K562 (cell line): ENCODE results near the gene ADGRE3. TPM values are rescaled to one million over a fixed set of nuclear protein-coding genes. Genes with fewer than 3 reads are reported as not detected.

Source experiments
- CGGBP1 ChIP-seq: fragments of 250-450 bp; sonication (Bioruptor Pico); IDR thresholded peaks from 2 replicates; pipeline ENCODE4 v1.9.0; 2021; ENCODE audit warnings: mild to moderate bottlenecking
- CHD1 ChIP-seq: fragments of 200-600 bp; sonication (generic); IDR thresholded peaks from one replicate; pipeline ENCODE4 v1.6.1; 2012; ENCODE audit warnings: mild to moderate bottlenecking, moderate library complexity, low read length, inconsistent platforms
- FOXA3 ChIP-seq, 2 experiments: fragments of 450-650 bp in 1 of 2; sonication (generic) in 1 of 2; formaldehyde crosslinking; IDR thresholded peaks in 1 of 2; conservative IDR thresholded peaks in 1 of 2; 2 replicates each; pipeline versions ENCODE4 v1.4.0 to v1.8.0; 2020 to 2022; ENCODE audit warnings: mild to moderate bottlenecking in 2 of 2, missing genetic modification reagents in 1 of 2
- HDAC1 ChIP-seq, 2 experiments: fragments of 450-650 bp; IDR thresholded peaks; 2 replicates each; pipeline ENCODE4 v1.6.1; 2016 to 2017; ENCODE audit warnings: inconsistent platforms in 1 of 2, mild to moderate bottlenecking in 1 of 2, moderate library complexity in 1 of 2
- JUND ChIP-seq, 2 experiments: IDR thresholded peaks; 2 replicates in 1 of 2; 3 replicates in 1 of 2; pipeline ENCODE4 v1.6.1; 2011; ENCODE audit warnings: borderline replicate concordance in 2 of 2, low read depth in 2 of 2, low read length in 2 of 2, improper control_type of control experiment in 1 of 2, missing biosample characterization in 1 of 2, missing genetic modification characterization in 1 of 2, missing genetic modification reagents in 1 of 2
- NKRF ChIP-seq: fragments of 450-650 bp; IDR thresholded peaks from 2 replicates; pipeline ENCODE4 v1.6.1; 2016; ENCODE audit warnings: borderline replicate concordance
- NR0B1 ChIP-seq: fragments of 450-650 bp; IDR thresholded peaks from one replicate; pipeline ENCODE4 v1.6.1; 2018; ENCODE audit warnings: mild to moderate bottlenecking, moderate library complexity; ENCODE audit not compliant: partially characterized antibody
- NR2F6 ChIP-seq: fragments of 450-650 bp; formaldehyde crosslinking; IDR thresholded peaks from 2 replicates; pipeline ENCODE4 v1.4.0; 2020; ENCODE audit warnings: mild to moderate bottlenecking
- RBFOX2 ChIP-seq: fragments of 200-400 bp; formaldehyde crosslinking; IDR thresholded peaks from 2 replicates; pipeline ENCODE4 v1.6.1; 2017; ENCODE audit warnings: low read depth, mild to moderate bottlenecking, low read length, moderate library complexity
- RREB1 ChIP-seq: fragments of 250-450 bp; sonication (Bioruptor Pico); IDR thresholded peaks from 2 replicates; pipeline ENCODE4 v1.4.0; 2020
- SIN3A ChIP-seq, 2 experiments: fragments of 150-350 bp in 1 of 2; IDR thresholded peaks; 2 replicates each; pipeline ENCODE4 v1.6.1; 2011 to 2016; ENCODE audit warnings: borderline replicate concordance in 2 of 2, low read depth in 2 of 2, low read length in 2 of 2, mild to moderate bottlenecking in 2 of 2, moderate library complexity in 2 of 2; ENCODE audit not compliant: control insufficient read depth in 1 of 2
- ZBTB7A ChIP-seq: IDR thresholded peaks from 2 replicates; pipeline ENCODE4 v1.6.1; 2011; ENCODE audit warnings: low read depth, mild to moderate bottlenecking, low read length, moderate library complexity, borderline replicate concordance; ENCODE audit not compliant: control insufficient read depth
- polyA plus RNA-seq, 8 experiments: library from polyadenylated mRNA; depleted of rRNA in 4 of 8; stranded (reverse) in 5 of 8; unstranded in 3 of 8; fragments of >200 nt; fragmentation: Nextera tagmentation in 2 of 8; fragmentation: Illumina TruSeq in 1 of 8; extraction: Ambion mirVana in 2 of 8; extraction: Trizol in 1 of 8; gene quantifications; 2 replicates each; pipeline versions ENCODE4 v1.2.1 to v1.2.3, GENCODE V29; 2011 to 2014; ENCODE audit warnings: inconsistent platforms in 1 of 8, missing spikeins in 1 of 8
- total RNA-seq, 7 experiments: library from RNA; depleted of rRNA in 6 of 7; stranded (reverse); fragments of >200 nt in 6 of 7; fragmentation: Illumina TruSeq in 2 of 7; extraction: Trizol in 2 of 7; gene quantifications; 2 replicates each; pipeline versions ENCODE4 v1.2.1 to v1.2.3, GENCODE V29; 2011 to 2021; ENCODE audit warnings: low replicate concordance in 1 of 7

ADGRE3 gene
- total and polyA plus RNA-seq, 9 of the 15 experiments (the other 6 are each of a cell fraction or from before 2014, with no cell fraction given): not detected

GRCh38 chr19:14689598-14690503 lies 15.2 kb upstream of the ADGRE3 start, which contains the start of gene ZNF333 (continued):
- TF ChIP-seq NKRF (peak; percentile 74; the same call in 1 of the 2 replicates), HDAC1 (IDR thresholded peaks at IDR 0.05) (peak in 1 of 2 experiments; percentile 45; a peak in 1 of 4 replicates), RREB1 (CRISPR knock-in tag) (peak; percentile 39; the same call in 1 of the 2 replicates), FOXA3 (CRISPR knock-in tag; conservative IDR thresholded peaks at IDR 0.05 in 1 of 2, IDR thresholded peaks at IDR 0.05 in 1 of 2) (no peak), NR2F6 (CRISPR knock-in tag) (no peak), JUND (IDR thresholded peaks at IDR 0.05; ENCODE audit: borderline replicate concordance, low read depth, low read length) (no peak), JUND (tag; IDR thresholded peaks at IDR 0.05; ENCODE audit: borderline replicate concordance, low read depth, low read length) (no peak), RBFOX2 (peak; percentile 91), SIN3A (IDR thresholded peaks at IDR 0.05; ENCODE audit: borderline replicate concordance in 2 of 2, control insufficient read depth in 1 of 2, low read depth in 2 of 2, low read length in 2 of 2) (peak; percentile 35 to 64; a peak in 1 of 4 replicates), CHD1 (peak; percentile 56), ZBTB7A (peak; percentile 30; the same call in 1 of the 2 replicates), NR0B1 (no peak), CGGBP1 (CRISPR knock-in tag) (no peak)
